HG02840 (cell line): ENCODE measurements around the gene SLC35G1.

Experiments
- ATAC-seq: cut with Tn5 transposase; IDR thresholded peaks from one replicate; pipeline ENCODE4 v1.9.1; 2021; ENCODE audit warnings: mild to moderate bottlenecking, moderate library complexity, moderate number of reproducible peaks; ENCODE audit not compliant: unreplicated experiment, low FRiP score

The SLC35G1 gene, protein sequence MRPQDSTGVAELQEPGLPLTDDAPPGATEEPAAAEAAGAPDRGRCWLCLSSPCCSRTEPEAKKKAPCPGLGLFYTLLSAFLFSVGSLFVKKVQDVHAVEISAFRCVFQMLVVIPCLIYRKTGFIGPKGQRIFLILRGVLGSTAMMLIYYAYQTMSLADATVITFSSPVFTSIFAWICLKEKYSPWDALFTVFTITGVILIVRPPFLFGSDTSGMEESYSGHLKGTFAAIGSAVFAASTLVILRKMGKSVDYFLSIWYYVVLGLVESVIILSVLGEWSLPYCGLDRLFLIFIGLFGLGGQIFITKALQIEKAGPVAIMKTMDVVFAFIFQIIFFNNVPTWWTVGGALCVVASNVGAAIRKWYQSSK

DNA sequence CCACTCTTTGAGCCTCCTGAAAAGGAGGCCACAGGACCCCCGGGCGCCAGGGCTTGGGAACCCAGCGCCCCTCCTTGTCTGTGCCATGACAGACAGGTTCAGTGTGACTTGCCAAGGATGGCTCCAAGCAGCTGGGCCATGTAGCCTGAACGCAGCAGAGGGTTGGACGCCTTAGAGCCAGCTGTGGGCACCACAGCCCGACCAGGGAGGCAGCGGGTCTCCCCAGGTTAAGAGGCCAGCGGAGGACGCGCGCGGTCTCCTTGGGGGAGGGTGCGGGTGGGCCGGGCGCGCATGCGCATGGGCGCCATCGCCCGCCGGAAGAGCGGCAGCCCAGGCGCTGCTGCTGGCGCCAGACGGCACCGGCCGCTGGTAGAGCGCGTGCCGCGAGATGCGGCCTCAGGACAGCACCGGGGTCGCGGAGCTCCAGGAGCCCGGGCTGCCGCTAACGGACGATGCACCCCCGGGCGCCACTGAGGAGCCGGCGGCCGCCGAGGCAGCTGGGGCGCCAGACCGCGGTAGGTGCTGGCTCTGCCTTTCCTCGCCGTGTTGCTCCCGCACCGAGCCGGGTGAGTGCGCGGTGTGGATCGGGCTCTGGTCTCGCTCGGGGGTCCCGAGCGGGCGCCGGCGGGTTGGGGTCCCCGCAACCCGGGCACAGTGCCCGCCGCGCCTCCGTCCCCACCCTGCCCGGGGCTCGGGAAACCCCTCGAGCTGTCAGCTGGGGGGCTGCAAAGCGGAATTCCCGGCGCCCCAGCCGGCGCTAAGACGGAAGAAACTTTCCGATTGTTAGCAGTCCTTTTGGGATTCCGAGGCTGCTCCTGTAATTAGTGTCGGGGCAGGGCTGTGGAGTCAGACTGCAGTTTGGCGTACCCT lies at the start of gene SLC35G1:
SLC35G1 (plus strand) TSS at position 333 of the 870 bp plus-strand sequence; CDS start at position 389, 56 bp downstream.
- peak; percentile 85 for ATAC-seq

DNA sequence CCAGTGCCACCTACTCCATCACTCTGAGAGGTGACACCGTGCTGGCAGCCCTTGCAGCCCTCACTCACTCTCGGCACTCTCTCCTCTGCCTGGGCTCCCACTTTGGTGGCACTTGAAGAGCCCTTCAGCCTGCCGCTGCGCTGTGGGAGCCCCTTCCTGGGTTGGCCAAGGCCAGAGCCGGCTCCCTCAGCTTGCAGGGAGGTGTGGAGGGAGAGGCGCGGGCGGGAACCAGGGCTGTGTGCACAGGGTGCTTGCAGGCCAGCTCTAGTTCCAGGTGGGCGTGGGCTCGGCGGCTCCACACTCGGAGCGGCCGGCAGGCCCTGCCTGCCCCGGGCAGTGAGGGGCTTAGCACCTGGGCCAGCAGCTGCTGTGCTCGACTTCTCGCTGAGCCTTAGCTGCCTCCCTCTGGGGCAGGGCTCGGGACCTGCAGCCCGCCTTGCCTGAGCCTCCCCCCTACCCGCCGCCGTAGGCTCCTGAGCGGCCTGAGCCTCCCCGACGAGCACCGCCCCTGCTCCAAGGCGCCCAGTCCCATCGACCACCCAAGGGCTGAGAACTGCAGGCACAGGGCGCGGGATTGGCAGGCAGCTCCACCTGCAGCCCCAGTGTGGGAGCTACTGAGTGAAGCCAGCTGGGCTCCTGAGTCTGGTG lies 48.7 kb upstream of the SLC35G1 start:
- no peak for ATAC-seq

DNA sequence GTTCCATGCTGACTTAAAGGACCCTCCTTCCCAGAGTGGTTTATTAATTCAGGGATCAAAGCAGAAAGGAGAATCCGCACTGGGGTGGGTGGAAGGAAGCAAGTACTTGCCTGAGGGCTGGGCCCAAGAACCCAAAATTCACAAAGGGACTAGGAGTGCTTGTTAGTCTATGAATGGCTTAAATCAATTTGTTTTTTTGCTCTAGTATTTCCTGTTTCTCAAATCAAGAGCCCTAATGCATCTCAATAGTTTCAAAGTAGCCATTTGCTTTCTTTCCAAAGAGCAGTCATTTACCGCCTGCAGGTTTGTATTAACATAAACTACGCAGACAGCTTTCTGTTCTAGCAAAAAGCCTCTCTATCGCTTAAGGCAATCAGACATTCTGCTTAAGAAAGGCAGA lies 44.2 kb upstream of the SLC35G1 start:
- no peak for ATAC-seq

DNA sequence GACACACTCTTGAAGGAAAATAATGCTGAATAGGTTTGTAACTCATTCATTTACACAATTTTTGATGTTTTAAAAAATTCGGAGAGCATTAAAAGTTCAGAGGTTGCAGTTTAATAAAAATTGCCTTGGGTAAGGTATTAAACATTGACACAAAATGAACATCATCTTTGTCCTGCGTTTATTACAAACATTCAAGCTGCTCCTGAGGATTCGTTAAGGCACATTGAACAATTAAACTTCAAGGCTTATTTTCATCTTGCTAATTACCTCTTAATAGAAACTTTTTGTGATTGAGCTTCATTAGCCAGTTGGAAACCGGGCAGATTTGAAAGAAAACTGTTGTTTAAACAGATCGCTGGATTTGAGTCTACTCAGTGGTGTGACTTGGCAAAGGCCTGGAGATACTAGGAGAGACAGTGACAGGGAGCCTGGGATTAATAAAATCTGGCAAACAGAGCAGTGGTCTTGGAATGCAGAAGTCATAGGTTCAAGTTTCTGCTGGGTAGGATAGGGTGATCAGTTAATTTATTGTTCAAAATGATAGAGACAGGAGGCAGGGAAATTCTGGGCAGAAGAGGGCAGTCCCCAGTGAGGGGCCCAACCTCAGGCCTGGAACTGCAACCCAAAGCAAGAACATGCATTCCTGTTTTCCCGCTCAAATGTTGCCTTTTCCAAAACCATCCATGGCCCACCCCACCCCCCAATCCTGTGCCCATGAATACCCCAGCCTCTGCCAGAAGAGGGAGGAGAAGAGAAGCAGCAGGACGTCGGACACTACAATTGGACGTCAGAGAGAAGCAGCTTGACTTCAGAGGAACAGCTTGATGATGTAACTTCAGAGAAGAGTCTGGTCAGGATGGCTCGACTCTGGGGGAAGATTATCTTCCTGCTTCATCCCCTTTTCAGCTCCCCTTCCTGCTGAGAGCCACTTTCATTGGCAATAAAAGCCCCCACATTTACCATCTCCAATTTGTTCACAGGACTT lies 43.5 kb upstream of the SLC35G1 start:
- ATAC-seq, result no peak

DNA sequence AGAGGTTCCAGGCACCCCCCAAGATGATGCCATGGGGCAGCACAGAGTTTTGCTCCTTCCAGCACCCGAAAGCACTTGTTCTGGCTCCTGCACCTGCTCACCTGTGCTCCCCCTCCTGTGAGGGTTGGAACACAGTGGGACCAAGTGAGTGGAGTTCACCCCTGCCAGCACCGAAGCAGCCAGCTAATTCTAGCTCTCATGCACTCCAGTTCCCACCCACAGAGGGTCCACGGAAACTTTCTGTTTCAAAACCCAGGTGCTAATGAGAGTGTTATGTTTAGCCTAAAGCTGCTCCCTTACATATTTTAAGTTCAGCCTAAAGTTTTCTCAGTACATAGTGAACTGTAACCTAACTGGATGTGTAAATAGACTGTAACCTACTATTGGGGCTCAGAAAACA lies 42.6 kb upstream of the SLC35G1 start:
- ATAC-seq, result no peak

DNA sequence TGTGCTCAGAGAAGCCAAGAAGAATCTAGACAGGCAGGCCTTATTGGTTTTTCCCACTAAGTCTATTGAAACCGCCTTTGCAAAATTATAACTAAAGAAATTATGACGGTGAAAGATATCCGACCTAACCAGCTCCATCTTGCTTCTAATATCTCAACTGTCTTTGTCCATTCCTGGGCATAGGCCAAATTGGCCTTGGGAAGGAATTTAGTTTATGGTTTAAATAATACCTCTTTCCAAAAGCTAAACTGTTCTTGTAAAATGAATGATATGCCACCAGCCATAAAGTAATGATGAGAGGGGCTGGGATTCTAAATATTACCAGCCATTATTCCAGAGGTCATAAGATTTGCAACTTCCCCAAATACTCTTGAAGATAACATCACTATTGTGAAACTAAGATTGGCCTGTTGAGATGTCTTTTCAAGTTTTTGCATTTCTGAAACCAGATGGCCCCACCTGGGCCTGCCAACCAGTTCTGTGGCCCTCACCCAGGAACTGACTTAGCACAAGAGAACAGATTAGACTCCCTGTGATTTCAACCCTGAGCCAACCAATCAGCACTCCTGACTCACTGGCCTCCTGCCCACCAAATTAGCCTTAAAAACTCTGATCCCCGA lies 41.2 kb upstream of the SLC35G1 start:
- ATAC-seq, result no peak

DNA sequence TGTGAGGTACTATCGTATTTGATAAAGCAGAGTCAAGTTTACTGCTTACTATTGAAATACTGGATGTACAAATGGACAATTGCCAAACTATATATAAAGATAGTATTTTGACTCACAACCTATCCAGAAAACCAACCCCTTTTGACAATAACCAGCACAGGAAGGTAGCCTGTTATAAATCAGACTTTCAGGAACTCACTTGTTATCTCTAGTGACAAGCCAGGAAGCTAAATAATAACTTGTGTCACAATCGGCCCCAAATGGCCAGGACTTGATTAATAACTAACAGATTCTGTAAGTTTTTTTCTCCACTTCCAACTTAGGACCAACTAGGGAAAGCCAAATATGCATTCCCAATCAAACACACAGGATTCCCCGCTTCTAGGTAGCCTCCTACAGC lies 38.8 kb upstream of the SLC35G1 start:
- ATAC-seq, result no peak

DNA sequence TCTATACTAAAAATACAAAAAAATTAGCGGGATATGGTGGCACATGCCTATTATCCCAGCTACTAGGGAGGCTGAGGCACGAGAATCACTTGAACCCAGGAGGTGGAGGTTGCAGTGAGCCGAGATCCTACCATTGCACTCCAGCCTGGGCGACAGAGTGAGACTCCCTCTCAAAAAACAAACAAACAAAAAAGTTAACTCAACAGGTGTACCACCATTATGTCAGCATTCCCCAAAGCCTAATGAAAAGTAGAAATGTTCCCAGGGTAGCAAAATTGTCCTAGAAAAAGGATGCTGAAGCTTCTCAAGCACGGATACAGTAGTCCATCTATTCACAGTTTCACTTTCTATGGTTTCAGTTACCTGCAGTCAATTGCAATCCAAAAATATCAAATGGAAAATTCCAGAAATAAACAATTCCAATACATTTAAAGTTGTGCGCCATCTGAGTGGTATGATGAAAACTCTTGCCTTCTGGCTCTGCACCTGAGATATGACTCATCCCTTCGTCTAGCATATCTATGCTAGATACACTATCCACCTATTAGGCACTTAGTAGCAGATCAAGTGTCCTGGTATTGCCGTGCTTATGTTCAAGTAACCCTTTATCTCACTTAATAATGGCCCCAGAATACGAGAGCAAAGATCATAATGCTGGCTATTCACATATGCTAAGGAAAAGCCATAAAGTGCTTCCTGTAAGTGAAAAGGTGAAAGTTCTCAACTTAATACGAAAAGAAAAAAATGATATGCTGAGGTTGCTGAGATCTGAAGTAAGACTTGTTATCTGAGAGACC lies 37.2 kb upstream of the SLC35G1 start:
- no peak for ATAC-seq

DNA sequence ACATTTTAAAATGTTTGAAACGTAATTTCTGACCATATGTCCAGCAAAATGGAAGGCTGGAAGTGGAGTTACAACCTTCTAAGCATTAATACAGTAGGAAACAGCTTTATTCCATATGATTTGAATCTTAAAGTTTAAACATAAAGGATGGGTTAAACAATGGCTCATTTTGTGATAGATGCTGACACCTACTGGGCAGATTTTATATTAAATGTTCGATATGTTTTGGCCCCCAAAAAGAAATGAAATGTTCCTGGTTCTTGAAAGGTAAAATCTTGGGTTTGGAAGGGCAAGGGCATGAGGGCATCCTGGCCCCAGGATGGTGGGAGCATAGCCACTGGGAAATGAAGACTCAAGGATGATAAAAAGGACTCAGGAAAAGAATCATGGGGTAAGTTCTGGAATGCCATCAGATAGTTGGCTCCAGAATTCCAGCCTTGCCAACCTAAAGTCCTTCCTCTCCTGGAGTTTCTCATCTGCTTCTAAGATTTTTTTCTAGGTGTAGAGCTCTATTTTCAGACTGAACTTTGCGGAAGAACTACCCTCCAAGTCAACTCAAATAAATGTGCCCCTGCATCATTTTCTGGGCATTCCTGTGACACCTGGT lies 34.6 kb upstream of the SLC35G1 start:
- ATAC-seq, result no peak

DNA sequence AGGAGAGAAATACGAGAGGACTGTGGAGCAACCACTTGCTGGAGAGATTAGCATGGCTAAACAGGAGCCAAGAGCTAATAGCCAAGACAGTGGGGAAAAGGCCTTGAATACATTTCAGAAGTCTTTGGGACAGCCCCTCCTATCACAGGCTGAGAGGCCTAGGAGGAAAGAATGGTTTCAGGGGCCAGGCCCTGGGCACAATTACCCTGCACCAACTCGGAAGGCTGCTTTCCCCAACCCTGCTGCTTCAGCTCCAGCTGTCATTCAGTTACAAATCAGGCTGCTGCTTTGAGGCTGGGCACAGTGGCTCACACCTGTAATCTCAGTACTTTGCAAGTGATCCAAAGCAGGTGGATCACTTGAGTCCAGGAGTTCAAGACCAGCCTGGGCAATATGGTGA lies 32.0 kb upstream of the SLC35G1 start:
- no peak for ATAC-seq

DNA sequence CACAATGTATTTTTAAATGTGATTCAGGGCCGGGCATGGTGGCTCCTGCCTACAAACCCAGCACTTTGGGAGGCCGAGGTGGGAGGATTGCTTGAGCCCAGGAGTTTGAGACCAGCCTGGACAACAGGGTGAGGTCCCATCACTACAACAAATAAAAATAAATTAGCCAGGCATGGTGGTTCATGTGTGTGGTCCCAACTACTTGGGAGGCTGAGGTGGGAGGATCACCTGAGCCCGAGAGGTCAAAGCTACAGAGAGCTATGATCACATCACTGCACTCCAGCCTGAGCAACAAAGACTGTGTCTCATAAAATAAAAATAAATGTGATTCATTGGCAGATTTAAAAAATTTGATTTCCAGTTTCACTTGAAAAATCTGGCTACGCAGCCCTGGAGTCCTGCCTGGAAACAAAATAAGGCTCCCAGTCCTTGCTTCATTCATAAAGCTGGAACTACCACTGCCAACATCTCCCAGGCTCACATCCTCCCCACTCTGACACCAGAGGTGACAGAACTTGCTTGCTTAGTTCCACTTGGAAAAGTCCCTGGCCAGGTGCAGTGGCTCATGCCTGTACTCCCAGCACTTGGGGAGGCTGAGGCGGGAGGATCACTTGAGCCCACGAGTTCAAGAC lies 27.9 kb upstream of the SLC35G1 start:
- ATAC-seq, result no peak

DNA sequence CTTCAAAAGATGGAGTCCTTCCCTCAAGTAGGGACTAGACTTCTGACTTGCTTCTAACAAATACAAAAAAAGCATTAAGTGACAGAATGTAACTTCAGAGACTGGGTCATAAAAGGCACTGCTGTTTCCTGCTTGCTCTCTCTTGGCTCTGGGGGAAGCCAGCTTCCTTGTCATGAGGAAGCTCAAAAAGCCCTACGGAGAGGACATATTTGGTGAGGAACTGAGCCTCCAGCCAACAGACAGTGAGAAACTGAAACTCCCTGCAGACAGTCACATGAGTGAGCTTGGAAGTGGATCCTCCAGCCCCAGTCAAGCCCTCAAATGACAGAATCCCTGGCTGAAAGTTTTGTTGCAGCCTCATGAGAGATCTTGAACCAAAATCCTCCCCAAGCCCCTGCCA lies 26.3 kb upstream of the SLC35G1 start:
- ATAC-seq, result no peak

DNA sequence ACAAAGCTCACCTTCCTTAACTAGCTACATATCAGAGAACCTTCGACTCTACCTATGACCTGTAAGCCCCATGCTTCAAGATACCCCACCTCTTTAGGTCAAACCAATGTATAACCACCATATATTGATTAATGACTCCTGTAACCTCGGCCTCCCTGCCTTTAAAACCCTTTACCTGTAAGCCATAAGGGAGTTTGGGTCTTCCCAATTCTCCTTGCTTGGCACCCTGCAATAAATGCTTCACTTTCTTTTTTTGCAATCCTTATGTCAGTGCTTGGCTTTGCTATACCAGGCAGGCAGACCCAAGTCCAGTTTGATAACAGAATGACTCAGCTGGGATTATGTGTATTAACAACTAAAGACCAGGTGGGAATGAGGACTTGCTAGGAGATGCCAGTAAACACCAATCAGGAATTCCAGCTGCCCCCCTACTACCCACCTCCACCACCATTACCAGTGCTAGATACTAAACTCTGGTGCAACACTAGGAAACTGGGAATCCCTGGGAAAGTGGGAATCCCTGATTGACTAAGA lies 22.0 kb upstream of the SLC35G1 start:
- no peak for ATAC-seq

DNA sequence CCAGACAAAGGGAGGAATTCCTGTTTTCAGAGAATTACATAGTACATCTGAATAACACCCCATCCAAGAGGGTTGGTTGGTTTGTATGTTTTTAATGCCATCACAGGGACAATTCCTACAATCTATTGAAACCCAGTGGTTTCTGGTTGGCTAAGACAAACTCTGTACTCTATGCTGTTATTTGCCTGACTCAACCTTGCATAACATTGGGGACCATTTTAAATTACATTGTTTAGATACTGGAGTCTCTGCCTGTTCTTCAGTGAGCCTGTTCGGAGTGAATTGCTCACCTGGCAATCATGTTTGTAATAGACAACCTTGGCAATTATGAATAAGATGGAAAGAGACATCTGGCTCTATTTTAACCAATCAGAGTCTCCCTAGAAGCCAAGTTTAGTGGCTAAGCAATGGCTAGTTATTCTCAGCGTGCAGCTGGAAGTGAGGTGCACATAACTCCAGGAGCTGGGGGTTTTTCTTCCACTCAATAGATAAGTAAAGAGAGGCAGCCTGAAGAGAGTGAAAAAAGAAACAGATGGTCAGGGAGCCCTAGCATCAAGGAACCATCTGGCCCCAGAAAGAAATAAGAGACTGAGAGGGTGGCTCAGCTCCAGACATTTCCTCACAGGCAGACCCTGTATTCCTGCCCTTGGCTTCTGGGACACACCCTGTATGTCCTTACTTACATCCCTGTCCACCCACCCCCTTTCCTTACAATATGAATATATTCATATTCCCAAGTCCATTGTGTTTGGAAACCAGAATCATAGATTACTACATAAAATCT lies 21.2 kb upstream of the SLC35G1 start:
- ATAC-seq, result no peak

DNA sequence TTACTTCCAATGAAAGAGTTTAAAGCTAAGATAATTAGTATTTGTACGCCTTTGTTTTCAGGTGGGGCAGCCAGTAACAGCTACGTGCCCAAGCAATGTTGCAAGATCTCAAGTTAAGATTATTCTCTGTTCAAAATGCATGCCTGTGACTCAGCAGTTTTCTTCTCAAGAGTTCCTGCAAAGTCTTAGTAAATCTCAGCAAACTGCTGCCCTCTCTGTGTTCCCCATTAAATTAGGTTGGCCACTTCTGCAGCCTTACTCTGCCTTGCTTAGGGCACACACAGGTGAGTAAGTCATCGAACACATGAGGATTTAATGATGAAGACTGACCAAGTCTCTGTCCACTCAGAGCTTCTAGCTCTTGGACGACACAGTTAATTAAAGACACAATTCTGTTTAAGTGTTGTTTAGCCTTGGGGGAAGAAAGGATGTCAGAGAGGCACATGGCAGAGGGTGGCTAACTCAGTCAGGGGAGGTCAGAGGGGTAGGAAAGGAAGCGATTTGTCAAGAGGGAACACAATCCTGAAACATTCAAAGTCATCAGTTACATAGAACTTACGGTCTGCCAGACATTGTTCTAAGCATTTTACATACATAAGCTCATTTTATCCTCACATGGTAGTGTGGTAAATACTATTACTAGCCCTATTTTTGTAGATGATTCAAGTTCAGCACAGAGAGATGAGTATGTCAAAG lies 20.2 kb upstream of the SLC35G1 start:
- no peak for ATAC-seq

DNA sequence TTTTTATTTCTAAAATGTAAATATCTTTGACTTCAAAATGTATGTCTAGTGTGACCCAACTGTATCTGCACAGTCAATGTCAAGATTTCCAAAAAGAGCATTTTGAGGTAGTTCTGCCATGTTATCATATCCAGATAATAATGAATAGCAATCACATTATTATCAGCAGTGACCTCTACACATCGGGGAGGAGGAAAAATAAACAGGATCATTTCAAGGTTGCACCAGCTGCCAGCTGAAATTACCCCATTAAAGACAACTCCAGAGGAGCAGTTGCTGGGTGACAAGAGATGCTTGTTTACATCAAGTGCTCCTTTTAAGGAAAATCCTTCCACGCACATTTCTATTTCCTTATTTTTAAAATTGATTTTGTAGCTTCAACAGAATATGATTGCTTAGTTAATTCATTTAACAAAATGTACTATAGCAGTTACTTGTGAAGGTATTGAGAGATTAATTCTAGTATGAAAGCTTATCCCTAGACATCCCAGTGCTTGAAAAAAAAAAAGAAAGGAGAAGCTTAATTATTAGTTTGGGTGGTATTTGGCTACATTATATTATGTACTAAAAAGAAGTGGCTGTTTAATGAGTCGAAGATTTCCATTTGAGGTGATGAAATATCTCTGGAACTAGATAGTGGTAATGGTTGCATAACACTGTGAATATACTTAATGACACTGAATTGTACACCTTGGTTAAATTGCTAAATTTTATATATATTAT lies 19.3 kb upstream of the SLC35G1 start:
- ATAC-seq, result no peak
